Left renal pelvis (tissue), 4 donors: Measurements from ENCODE around the gene ZNF527. TPM values are rescaled to one million over a fixed set of nuclear protein-coding genes. Genes with fewer than 3 reads are reported as not detected.
"Not testable (repeated sequence)": the region's sequence is repeated elsewhere in the genome, so short reads cannot be mapped to it uniquely, and the experiment has no call there.

Experiments used
- DNase-seq, 4 donors: peaks; one replicate each; pipeline ENCODE4 v3.0.0-alpha.2; 2013; ENCODE audit warnings: low read depth in 4 of 4, low spot score in 3 of 4
- polyA plus RNA-seq, 4 donors: library from polyadenylated mRNA; unstranded; fragments of 120-200 nt; gene quantifications; one replicate each; pipeline ENCODE4 v1.2.1, GENCODE V29; 2013; ENCODE audit not compliant: insufficient read length in 4 of 4

Gene ZNF527
- polyA plus RNA-seq, result 10 to 100 TPM in 3 of 4 donors, 1 to 10 TPM in 1; 9.2 to 14.8 (median 10.5) TPM

- DNase-seq, result peak; percentile 90 to 94 (median 93)
Measured at GRCh38 chr19:37370880-37371661, at the start of gene ZNF527. Gene ZNF527, plus strand, starts transcription at chr19:37371099. Its CDS starts 3,100 bp downstream, at chr19:37374199.

- DNase-seq, result no peak
Measured at GRCh38 chr19:37329686-37330085, 41.2 kb upstream of the ZNF527 start.

- no peak for DNase-seq
Measured at GRCh38 chr19:37332839-37333238, 38.1 kb upstream of the ZNF527 start.

- no peak for DNase-seq
Measured at GRCh38 chr19:37333457-37333856, 37.4 kb upstream of the ZNF527 start.

GRCh38 chr19:37334179-37335071, 36.5 kb upstream of the ZNF527 start:
- peak; percentile 80 to 94 (median 89) for DNase-seq

DNA sequence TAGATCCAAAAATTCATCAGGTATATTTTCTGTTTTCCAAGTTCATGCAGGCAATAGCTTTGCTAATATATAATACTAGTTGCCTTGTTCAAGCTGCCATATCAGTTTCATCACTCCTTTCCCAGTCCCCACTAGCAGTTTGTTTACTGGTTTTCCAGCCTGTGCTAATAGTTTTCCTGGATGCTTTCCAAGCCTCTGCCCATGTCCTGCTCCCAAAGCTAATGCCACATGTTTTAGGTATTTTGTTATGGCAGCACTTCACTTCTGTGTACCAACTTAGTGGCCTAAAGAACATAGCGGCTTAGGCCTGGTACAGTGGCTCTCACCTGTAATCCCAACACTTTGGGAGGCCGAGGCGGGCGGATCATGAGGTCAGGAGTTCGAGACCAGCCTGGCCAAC, 28.1 kb upstream of the ZNF527 start:
- DNase-seq, result no peak

- no peak for DNase-seq
Measured at GRCh38 chr19:37346091-37346490, 24.8 kb upstream of the ZNF527 start.

DNA sequence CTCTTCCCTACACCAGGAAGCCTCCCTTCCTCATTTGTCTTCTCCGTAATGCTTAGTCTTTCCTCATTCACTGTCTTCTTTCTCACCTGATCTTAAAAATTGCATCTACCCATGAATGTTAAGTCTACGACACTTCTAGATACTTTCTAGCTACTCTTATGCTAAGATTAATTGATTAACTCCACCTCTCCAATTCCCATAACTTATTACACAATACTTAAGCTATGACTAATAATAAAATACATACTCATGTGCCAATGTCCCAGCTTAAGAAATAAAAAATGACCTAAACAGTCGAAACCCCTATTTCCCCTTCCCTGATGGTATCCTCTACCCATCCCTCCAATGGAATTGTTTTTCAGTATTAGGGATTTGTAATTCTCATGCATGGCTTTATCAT, 22.8 kb upstream of the ZNF527 start:
- no peak for DNase-seq

GRCh38 chr19:37353968-37354367, 16.9 kb upstream of the ZNF527 start:
- DNase-seq, result no peak

DNA sequence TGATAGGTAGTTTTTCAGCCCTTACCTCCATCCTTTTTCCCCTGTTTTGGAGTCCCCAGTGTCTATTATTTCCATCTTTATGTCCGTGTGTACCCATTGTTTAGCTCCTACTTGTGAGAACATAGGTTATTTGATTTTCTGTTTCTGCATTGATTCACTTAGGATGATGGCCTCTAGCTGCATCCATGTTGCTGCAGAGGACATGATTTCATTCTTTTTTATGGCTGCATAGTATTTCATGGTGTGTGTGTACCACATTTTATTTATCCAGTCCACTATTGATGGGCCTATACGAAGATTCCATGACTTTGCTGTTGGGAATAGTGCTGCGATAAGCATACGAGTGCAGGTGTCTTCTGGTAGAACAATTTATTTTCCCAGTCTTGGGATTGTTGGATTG, 15.0 kb upstream of the ZNF527 start:
- no peak for DNase-seq

GRCh38 chr19:37361994-37362393, 8.9 kb upstream of the ZNF527 start:
- no peak for DNase-seq

DNA sequence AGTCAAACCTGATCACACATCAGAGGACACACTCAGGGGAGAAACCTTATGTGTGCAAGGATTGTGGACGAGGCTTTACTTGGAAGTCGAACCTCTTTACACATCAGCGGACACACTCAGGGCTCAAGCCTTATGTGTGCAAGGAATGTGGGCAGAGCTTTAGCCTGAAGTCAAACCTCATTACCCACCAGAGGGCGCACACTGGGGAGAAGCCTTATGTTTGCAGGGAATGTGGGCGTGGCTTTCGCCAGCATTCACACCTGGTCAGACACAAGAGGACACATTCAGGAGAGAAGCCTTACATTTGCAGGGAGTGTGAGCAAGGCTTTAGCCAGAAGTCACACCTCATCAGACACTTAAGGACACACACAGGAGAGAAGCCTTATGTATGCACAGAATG, 8.2 kb upstream of the ZNF527 start:
- no peak for DNase-seq

DNA sequence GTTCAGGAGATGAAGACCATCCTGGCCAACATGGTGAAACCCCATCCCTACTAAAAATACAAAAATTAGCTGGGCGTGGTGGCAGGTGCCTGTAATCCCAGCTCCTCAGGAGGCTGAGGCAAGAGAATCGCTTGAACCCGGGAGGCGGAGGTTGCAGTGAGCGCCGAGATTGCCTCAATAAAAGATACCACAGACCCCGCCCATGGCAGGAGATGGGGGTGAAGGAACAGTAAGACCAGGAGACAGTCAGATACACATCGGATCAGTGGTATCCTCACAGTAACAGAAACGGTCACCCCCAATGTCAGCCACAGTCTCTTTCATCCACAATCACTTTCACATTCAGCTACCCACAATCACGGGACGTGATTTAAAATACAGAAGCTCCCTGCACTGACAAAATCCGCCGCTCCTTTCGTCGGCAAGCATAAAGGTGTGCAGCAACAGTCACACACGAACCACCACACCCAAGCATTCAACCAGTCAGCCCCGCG, 466 bp upstream of the ZNF527 start:
- DNase-seq, result not testable (repeated sequence)

DNA sequence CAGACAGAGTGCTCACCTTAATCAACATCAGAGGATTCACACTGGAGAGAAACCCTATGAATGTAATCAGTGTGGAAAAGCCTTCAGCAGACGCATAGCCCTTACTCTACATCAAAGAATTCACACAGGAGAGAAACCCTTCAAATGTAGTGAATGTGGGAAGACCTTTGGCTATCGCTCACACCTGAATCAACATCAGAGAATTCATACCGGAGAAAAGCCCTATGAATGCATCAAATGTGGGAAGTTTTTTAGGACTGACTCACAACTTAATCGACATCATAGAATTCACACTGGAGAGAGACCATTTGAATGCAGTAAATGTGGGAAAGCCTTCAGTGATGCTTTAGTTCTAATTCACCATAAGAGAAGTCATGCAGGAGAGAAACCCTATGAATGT, 18.3 kb downstream of the ZNF527 start:
- DNase-seq, result no peak

DNA sequence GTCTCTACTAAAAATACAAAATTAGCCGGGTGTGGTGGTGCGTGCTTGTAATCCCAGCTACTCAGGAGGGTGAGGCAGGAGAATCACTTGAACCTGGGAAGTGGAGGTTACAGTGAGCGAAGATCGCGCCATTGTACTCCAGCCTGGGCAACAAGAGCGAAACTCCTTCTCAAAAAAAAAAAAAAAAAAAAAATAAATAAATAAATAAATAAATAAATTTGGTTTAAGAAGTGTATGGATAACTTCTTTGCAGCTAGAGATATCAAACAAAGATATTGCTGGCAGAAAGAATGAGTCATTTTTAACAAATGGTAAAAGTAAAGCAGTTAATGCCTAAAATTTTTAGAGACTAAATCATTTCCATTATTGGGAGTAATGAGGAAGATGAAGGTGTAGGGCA, 20.5 kb downstream of the ZNF527 start:
- not testable (repeated sequence) for DNase-seq

GRCh38 chr19:37401078-37401477, 30.2 kb downstream of the ZNF527 start:
- no peak for DNase-seq

- no peak for DNase-seq
Measured at GRCh38 chr19:37403403-37403802, 32.5 kb downstream of the ZNF527 start.

DNA sequence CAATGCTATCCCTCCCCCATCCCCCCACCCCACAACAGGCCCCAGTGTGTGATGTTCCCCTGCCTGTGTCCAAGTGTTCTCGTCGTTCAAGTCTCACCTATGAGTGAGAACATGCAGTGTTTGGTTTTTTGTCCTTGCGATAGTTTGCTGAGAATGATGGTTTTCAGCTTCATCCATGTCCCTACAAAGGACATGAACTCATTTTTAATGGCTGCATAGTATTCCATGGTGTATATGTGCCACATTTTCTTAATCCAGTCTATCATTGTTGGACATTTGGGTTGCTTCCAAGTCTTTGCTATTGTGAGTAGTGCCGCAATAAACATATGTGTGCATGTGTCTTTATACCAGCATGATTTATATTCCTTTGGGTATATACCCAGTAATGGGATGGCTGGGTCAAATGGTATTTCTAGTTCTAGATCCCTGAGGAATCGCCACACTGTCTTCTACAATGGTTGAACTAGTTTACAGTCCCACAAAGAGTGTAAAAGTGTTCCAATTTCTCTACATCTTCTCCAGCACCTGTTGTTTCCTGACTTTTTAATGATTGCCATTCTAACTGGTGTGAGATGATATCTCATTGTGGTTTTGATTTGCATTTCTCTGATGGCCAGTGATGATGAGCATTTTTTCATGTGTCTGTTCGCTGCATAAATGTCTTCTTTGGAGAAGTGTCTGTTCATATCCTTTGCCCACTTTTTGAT, 35.4 kb downstream of the ZNF527 start:
- not testable (repeated sequence) for DNase-seq

DNA sequence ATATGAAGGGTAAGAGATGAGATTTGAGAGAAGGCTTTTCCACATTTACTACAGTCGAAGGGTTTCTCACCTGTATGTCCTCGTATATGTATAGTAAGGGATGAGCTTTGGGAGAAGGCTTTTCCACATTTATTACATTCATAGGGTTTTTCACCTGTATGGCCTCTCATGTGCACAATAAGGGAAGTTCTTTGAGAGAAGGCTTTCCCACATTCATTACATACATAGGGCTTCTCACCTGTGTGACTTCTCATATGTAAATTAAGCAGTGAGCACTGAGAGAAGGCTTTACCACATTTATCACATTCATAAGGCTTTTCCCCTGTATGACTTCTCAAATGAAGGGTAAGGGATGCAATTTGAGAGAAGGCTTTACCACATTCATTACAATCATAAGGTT, 41.8 kb downstream of the ZNF527 start:
- no peak for DNase-seq

GRCh38 chr19:37413313-37414084, 42.6 kb downstream of the ZNF527 start:
- DNase-seq, result no peak
